ENCODE data around the gene MMEL1. TPM values are rescaled to one million over a fixed set of nuclear protein-coding genes. Genes with fewer than 3 reads are reported as not detected.
"Not testable (repeated sequence)": the region's sequence is repeated elsewhere in the genome, so short reads cannot be mapped to it uniquely, and the experiment has no call there.

MMEL1 gene
- total and polyA plus RNA-seq, 8 donors: 0.39 to 8.7 (median 2.5) TPM

GRCh38 chr1:2578758-2579118, 54.1 kb downstream of the MMEL1 start:
- H3K27ac ChIP-seq: peak overlapping the region; percentile 39 to 85 (median 60)
- DNase-seq: no peak
- H3K9me3 ChIP-seq: no peaks in the 10 kb centered on the region
- H3K4me3 ChIP-seq: no peak overlapping the region
- no peak for ATAC-seq
- H3K4me1 ChIP-seq: peaks cover 0 to 16% (median 0%) of the 10 kb centered on the region in 3 donors
- no peak for FAIRE-seq
- intact Hi-C loops (cut with DNase I): no loop called here
- no peak for TF ChIP-seq CTCF (IDR thresholded peaks at IDR 0.05)
- no peaks in the 10 kb centered on the region for H3K36me3 ChIP-seq
- H3K27me3 ChIP-seq: no peaks in the 10 kb centered on the region
- 58 to 60% methylated on average over 4 of the region's 4 CpGs for WGBS, 2 donors

- Histone ChIP-seq H3K4me1 (peaks cover 0 to 16% (median 0%) of the 10 kb centered on the region in 3 donors), H3K27ac (peak overlapping the region; percentile 39 to 85 (median 60))
- 81 to 85% methylated on average over 18 to 20 of the region's 23 CpGs for WGBS, 2 donors
- H3K36me3 ChIP-seq; intact Hi-C loops (cut with DNase I); H3K9me3 ChIP-seq; FAIRE-seq; H3K27me3 ChIP-seq; H3K4me3 ChIP-seq; ATAC-seq: not testable (repeated sequence)
- peak in 1 of 6 donors; percentile 55 for DNase-seq
These were observed 55.2 kb downstream of the MMEL1 start for GRCh38 chr1:2577565-2578075.

GRCh38 chr1:2575801-2576663, 56.8 kb downstream of the MMEL1 start:
- Histone ChIP-seq H3K27me3 (no peaks in the 10 kb centered on the region), H3K4me3 (no peak overlapping the region), H3K4me1 (peaks cover 0 to 16% (median 0%) of the 10 kb centered on the region in 3 donors), H3K27ac (peak overlapping the region in 2 of 4 donors; percentile 11 to 61), H3K36me3 (no peaks in the 10 kb centered on the region), H3K9me3 (no peaks in the 10 kb centered on the region)
- intact Hi-C loops (cut with DNase I): no loop called here
- ATAC-seq (peak; percentile 54 to 76 (median 68)), DNase-seq (peak; percentile 24 to 72 (median 46)), FAIRE-seq (no peak)
- 45 to 52% methylated on average over 23 of the region's 23 CpGs for WGBS, 2 donors
- TF ChIP-seq CTCF (IDR thresholded peaks at IDR 0.05): no peak

GRCh38 chr1:2574350-2574749, 58.5 kb downstream of the MMEL1 start:
- ATAC-seq: no peak
- intact Hi-C loops (cut with DNase I): no loop called here
- Histone ChIP-seq H3K9me3 (no peaks in the 10 kb centered on the region), H3K4me1 (peaks cover 0 to 16% (median 0%) of the 10 kb centered on the region in 3 donors), H3K4me3 (no peak overlapping the region), H3K36me3 (no peaks in the 10 kb centered on the region), H3K27ac (no peak overlapping the region), H3K27me3 (no peaks in the 10 kb centered on the region)
- FAIRE-seq: no peak
- TF ChIP-seq CTCF (IDR thresholded peaks at IDR 0.05): no peak
- 72 to 81% methylated on average over 9 of the region's 9 CpGs for WGBS, 2 donors
- DNase-seq: no peak

- no peak for TF ChIP-seq CTCF (IDR thresholded peaks at IDR 0.05)
- 86 to 91% methylated on average over 8 of the region's 8 CpGs for WGBS, 2 donors
- Histone ChIP-seq H3K27ac (no peak overlapping the region), H3K27me3 (no peaks in the 10 kb centered on the region), H3K9me3 (no peaks in the 10 kb centered on the region), H3K36me3 (no peaks in the 10 kb centered on the region), H3K4me1 (peaks cover 0 to 11% (median 0%) of the 10 kb centered on the region in 3 donors), H3K4me3 (no peak overlapping the region)
- DNase-seq (no peak), FAIRE-seq (no peak), ATAC-seq (no peak)
- intact Hi-C loops (cut with DNase I): no loop called here
These were observed 59.4 kb downstream of the MMEL1 start for GRCh38 chr1:2573250-2573920.

All from pancreas (tissue), 10 donors.